Measurements from ENCODE around the gene SLC27A4. TPM values are rescaled to one million over a fixed set of nuclear protein-coding genes. Genes with fewer than 3 reads are reported as not detected.

SLC27A4 gene
- total and polyA plus RNA-seq, 2 donors (not counting 1 experiment from before 2014, with no cell fraction given) = 10.0 to 12.9 TPM

DNA sequence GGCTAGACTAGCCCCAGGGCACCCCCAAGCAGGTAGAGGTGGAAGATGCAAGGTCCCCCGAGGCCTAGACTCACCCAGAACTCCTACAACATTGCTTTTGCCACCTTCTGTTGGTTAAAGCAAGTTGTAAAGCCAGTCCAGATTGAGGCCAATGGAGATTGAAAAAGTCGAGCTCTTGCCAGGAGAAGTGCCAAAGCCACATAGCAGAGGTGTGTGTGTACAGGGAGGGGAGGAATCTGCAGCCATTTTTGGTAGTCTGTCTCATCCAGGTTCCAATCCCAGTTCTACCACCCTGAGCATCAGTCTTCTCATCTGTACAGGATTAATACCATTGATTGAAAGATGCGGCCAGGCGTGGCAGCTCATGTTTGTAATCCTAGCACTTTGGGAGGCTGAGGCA, 18.5 kb downstream of the SLC27A4 start:
- Histone ChIP-seq H3K4me1 (ENCODE audit: control insufficient read depth in 2 of 2, insufficient read depth in 2 of 2, low read length in 2 of 2) (peaks cover 0 to 9% of the 10 kb centered on the region in 2 donors), H4K20me1 (ENCODE audit: control insufficient read depth, insufficient read depth, low read length, poor library complexity, severe bottlenecking) (no peaks in the 10 kb centered on the region), H3K79me2 (ENCODE audit: control insufficient read depth, insufficient read depth, low read length) (no peaks in the 10 kb centered on the region), H3K4me2 (replicated peaks; ENCODE audit: low read depth, low read length, poor library complexity, severe bottlenecking) (no peak overlapping the region), H3K27ac (ENCODE audit: low read length in 2 of 2) (no peak overlapping the region), H3K27me3 (replicated peaks in 1 of 4; ENCODE audit: control extremely low read depth in 1 of 4, control insufficient read depth in 3 of 4, insufficient read depth in 4 of 4, low read length in 3 of 4) (no peaks in the 10 kb centered on the region), H3K4me3 (ENCODE audit: control extremely low read depth in 1 of 5, extremely low read depth in 1 of 5, insufficient read depth in 1 of 5, low read depth in 2 of 5, low read length in 4 of 5) (no peak overlapping the region), H2AFZ (ENCODE audit: insufficient read depth, low read depth, low read length, poor library complexity, severe bottlenecking) (no peak overlapping the region), H3K9ac (ENCODE audit: low read length) (no peak overlapping the region), H3K36me3 (replicated peaks in 1 of 2; ENCODE audit: control extremely low read depth in 1 of 2, control insufficient read depth in 1 of 2, extremely low read depth in 1 of 2, insufficient read depth in 2 of 2, low read length in 1 of 2) (peaks cover 0 to 11% of the 10 kb centered on the region in 2 experiments), H3K9me3 (ENCODE audit: control extremely low read depth in 1 of 3, control insufficient read depth in 2 of 3, insufficient read depth in 1 of 3, low read length in 2 of 3) (no peaks in the 10 kb centered on the region)
- no peak overlapping the region for H3K4me3 Mint-ChIP-seq
- ChIA-PET POLR2A (no interaction called here), CTCF (no interaction called here)
- no peak overlapping the region for H3K27ac Mint-ChIP-seq
- intact Hi-C loops (cut with micrococcal nuclease) = no loop called here
- no peaks in the 10 kb centered on the region for H3K9me3 Mint-ChIP-seq (ENCODE audit: insufficient read depth)
- no peak for TF ChIP-seq EZH2 (IDR thresholded peaks at IDR 0.05; ENCODE audit: borderline replicate concordance, insufficient read depth, low read depth, low read length, poor library complexity, severe bottlenecking)
- TF ChIP-seq, protein P1, sequence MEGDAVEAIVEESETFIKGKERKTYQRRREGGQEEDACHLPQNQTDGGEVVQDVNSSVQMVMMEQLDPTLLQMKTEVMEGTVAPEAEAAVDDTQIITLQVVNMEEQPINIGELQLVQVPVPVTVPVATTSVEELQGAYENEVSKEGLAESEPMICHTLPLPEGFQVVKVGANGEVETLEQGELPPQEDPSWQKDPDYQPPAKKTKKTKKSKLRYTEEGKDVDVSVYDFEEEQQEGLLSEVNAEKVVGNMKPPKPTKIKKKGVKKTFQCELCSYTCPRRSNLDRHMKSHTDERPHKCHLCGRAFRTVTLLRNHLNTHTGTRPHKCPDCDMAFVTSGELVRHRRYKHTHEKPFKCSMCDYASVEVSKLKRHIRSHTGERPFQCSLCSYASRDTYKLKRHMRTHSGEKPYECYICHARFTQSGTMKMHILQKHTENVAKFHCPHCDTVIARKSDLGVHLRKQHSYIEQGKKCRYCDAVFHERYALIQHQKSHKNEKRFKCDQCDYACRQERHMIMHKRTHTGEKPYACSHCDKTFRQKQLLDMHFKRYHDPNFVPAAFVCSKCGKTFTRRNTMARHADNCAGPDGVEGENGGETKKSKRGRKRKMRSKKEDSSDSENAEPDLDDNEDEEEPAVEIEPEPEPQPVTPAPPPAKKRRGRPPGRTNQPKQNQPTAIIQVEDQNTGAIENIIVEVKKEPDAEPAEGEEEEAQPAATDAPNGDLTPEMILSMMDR (IDR thresholded peaks at IDR 0.05) = no peak
- DNase-seq (no peak), ATAC-seq (ENCODE audit: low read depth) (no peak)
- no peaks in the 10 kb centered on the region for H3K27me3 Mint-ChIP-seq
- H3K4me1 Mint-ChIP-seq = peaks cover 4% of the 10 kb centered on the region
- 100% methylated on average over 3 of the region's 4 CpGs for WGBS (ENCODE audit: insufficient coverage)

DNA sequence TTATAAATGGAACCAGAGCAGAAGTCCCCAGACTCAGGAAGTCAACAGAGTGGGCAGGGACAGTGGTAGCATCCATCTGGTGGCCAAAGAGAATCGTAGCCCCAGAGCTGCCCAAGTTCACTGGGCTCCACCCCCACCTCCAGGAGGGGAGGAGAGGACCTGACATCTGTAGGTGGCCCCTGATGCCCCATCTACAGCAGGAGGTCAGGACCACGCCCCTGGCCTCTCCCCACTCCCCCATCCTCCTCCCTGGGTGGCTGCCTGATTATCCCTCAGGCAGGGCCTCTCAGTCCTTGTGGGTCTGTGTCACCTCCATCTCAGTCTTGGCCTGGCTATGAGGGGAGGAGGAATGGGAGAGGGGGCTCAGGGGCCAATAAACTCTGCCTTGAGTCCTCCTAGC, 20.5 kb downstream of the SLC27A4 start:
- no peak overlapping the region for H2AFZ ChIP-seq (ENCODE audit: insufficient read depth, low read depth, low read length, poor library complexity, severe bottlenecking)
- ChIA-PET POLR2A (interaction anchor here (2.7 kb wide), 1 partner anchor 11 kb away, joined by 20 read pairs; the partner anchor contains the start of gene URM1), CTCF (interaction anchor here (0.5 to 2.7 kb wide), 6 partner anchors 10 to 77 kb away, joined by 3 to 35 read pairs (median 10); partner anchors contain the start of gene URM1)
- no peaks in the 10 kb centered on the region for H4K20me1 ChIP-seq (ENCODE audit: control insufficient read depth, insufficient read depth, low read length, poor library complexity, severe bottlenecking)
- no peak overlapping the region for H3K4me3 ChIP-seq (ENCODE audit: control extremely low read depth in 1 of 5, extremely low read depth in 1 of 5, insufficient read depth in 1 of 5, low read depth in 2 of 5, low read length in 4 of 5)
- no peak overlapping the region for H3K4me2 ChIP-seq (replicated peaks; ENCODE audit: low read depth, low read length, poor library complexity, severe bottlenecking)
- intact Hi-C loops (cut with micrococcal nuclease) = no loop called here
- H3K27me3 ChIP-seq (replicated peaks in 1 of 4; ENCODE audit: control extremely low read depth in 1 of 4, control insufficient read depth in 3 of 4, insufficient read depth in 4 of 4, low read length in 3 of 4) = no peaks in the 10 kb centered on the region
- Mint-ChIP-seq H3K4me3 (no peak overlapping the region), H3K9me3 (ENCODE audit: insufficient read depth) (no peaks in the 10 kb centered on the region), H3K27ac (no peak overlapping the region), H3K27me3 (no peaks in the 10 kb centered on the region), H3K4me1 (peaks cover 9% of the 10 kb centered on the region)
- H3K27ac ChIP-seq (ENCODE audit: low read length in 2 of 2) = no peak overlapping the region
- DNase-seq (no peak), ATAC-seq (ENCODE audit: low read depth) (no peak)
- 86% methylated on average over 1 of the region's 2 CpGs for WGBS (ENCODE audit: insufficient coverage)
- H3K9me3 ChIP-seq (ENCODE audit: control extremely low read depth in 1 of 3, control insufficient read depth in 2 of 3, insufficient read depth in 1 of 3, low read length in 2 of 3) = no peaks in the 10 kb centered on the region
- TF ChIP-seq, protein P1 (IDR thresholded peaks at IDR 0.05) = no peak
- no peak for TF ChIP-seq EZH2 (IDR thresholded peaks at IDR 0.05; ENCODE audit: borderline replicate concordance, insufficient read depth, low read depth, low read length, poor library complexity, severe bottlenecking)
- no peak overlapping the region for H3K9ac ChIP-seq (ENCODE audit: low read length)
- peaks cover 10 to 21% of the 10 kb centered on the region in 2 donors for H3K4me1 ChIP-seq (ENCODE audit: control insufficient read depth in 2 of 2, insufficient read depth in 2 of 2, low read length in 2 of 2)
- no peaks in the 10 kb centered on the region for H3K79me2 ChIP-seq (ENCODE audit: control insufficient read depth, insufficient read depth, low read length)
- no peaks in the 10 kb centered on the region for H3K36me3 ChIP-seq (replicated peaks in 1 of 2; ENCODE audit: control extremely low read depth in 1 of 2, control insufficient read depth in 1 of 2, extremely low read depth in 1 of 2, insufficient read depth in 2 of 2, low read length in 1 of 2)
